MM.1S (cell line): Measurements from ENCODE around the gene DIPK1C.

ENCODE experiments used
- DNase-seq: peaks from one replicate; pipeline ENCODE4 v3.0.0-alpha.2; 2015
- H2AFZ ChIP-seq: fragments of 300-600 bp; sonication (generic); 2 replicates; pipeline ENCODE4 v1.6.0; 2016; ENCODE audit warnings: antibody characterized with exemption, low read length
- H3F3A ChIP-seq: fragments of 300-600 bp; sonication (generic); 2 replicates; pipeline ENCODE4 v1.6.1; 2016; ENCODE audit warnings: mild to moderate bottlenecking, antibody characterized with exemption, low read length, moderate library complexity, mixed read lengths; ENCODE audit not compliant: insufficient read depth
- H3K27ac ChIP-seq: fragments of 300-600 bp; sonication (generic); 2 replicates; pipeline ENCODE4 v1.5.1; 2016; ENCODE audit warnings: mild to moderate bottlenecking, low read length
- H3K27me3 ChIP-seq: fragments of 300-600 bp; sonication (generic); replicated peaks from 2 replicates; pipeline ENCODE4 v1.6.0; 2016; ENCODE audit warnings: low read length; ENCODE audit not compliant: insufficient read depth
- H3K36me3 ChIP-seq: fragments of 300-600 bp; sonication (generic); replicated peaks from 2 replicates; pipeline ENCODE4 v1.6.1; 2016; ENCODE audit warnings: mild to moderate bottlenecking, low read length, mixed read lengths; ENCODE audit not compliant: insufficient read depth
- H3K4me1 ChIP-seq: fragments of 300-600 bp; sonication (generic); 2 replicates; pipeline ENCODE4 v1.6.1; 2016; ENCODE audit warnings: low read length, mixed read lengths
- H3K4me2 ChIP-seq: fragments of 300-600 bp; sonication (generic); 2 replicates; pipeline ENCODE4 v1.6.0; 2016; ENCODE audit warnings: low read depth, low read length
- H3K4me3 ChIP-seq: fragments of 300-600 bp; sonication (generic); 2 replicates; pipeline ENCODE4 v1.5.1; 2016; ENCODE audit warnings: low read length, mixed read lengths
- H3K79me2 ChIP-seq: fragments of 300-600 bp; sonication (generic); 2 replicates; pipeline ENCODE4 v1.6.1; 2016; ENCODE audit warnings: mixed run types, low read length, mixed read lengths
- H3K9ac ChIP-seq: fragments of 300-600 bp; sonication (generic); 2 replicates; pipeline ENCODE4 v1.6.1; 2016; ENCODE audit warnings: low read length, mixed read lengths
- H3K9me2 ChIP-seq: fragments of 300-600 bp; sonication (generic); replicated peaks from 2 replicates; pipeline ENCODE4 v1.6.1; 2016; ENCODE audit warnings: mild to moderate bottlenecking, low read length, mixed read lengths; ENCODE audit not compliant: insufficient read depth
- H3K9me3 ChIP-seq: fragments of 300-600 bp; sonication (generic); replicated peaks from 2 replicates; pipeline ENCODE4 v1.6.1; 2016; ENCODE audit warnings: mild to moderate bottlenecking, low read length, mixed read lengths; ENCODE audit not compliant: insufficient read depth
- H4K20me1 ChIP-seq: fragments of 300-600 bp; sonication (generic); 2 replicates; pipeline ENCODE4 v1.6.1; 2016; ENCODE audit warnings: mild to moderate bottlenecking, low read length, moderate library complexity, mixed read lengths; ENCODE audit not compliant: insufficient read depth
- EZH2 ChIP-seq: fragments of 300-600 bp; sonication (generic); optimal IDR thresholded peaks from 2 replicates; pipeline ENCODE3; 2017; ENCODE audit warnings: low read depth, mild to moderate bottlenecking, antibody characterized with exemption, low read length, mixed read lengths
- EZH2phosphoT487 ChIP-seq: fragments of 300-600 bp; sonication (generic); IDR thresholded peaks from 2 replicates; pipeline ENCODE4 v1.6.1; 2018; ENCODE audit warnings: antibody characterized with exemption, low read length
- TF ChIP-seq, protein P1 (sequence below): fragments of 300-600 bp; sonication (generic); IDR thresholded peaks from 2 replicates; pipeline ENCODE4 v1.5.1; 2016; ENCODE audit warnings: antibody characterized with exemption, low read length, mixed read lengths

The DIPK1C gene

DNA sequence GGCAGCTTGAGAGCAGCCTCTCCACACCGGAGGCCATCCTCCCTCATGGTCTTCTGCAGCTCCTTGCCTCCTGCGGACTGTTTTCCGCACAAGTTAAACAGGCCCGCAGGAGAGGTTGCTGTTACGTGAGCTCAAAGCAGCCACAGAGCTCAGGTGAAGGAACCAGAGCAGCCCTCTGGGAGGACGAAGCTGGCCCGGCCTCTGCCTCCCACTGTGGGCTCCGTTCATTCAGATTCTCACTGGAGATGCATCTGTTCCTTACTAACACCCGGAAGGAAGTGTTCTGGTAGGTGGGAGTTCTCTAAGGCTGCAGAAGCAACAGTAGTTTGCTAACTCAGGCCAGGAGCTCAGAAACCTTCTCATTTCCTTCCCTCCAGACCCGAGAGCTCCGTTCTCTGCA, 10.9 kb downstream of the DIPK1C start:
- Histone ChIP-seq H3K4me2 (no peak overlapping the region), H3K9ac (no peak overlapping the region), H3K27ac (no peak overlapping the region), H2AFZ (no peak overlapping the region), H3K9me3 (no peaks in the 10 kb centered on the region), H4K20me1 (no peaks in the 10 kb centered on the region), H3K36me3 (no peaks in the 10 kb centered on the region), H3K79me2 (no peaks in the 10 kb centered on the region), H3K4me1 (no peaks in the 10 kb centered on the region), H3K27me3 (no peaks in the 10 kb centered on the region), H3F3A (no peaks in the 10 kb centered on the region), H3K9me2 (no peaks in the 10 kb centered on the region), H3K4me3 (no peak overlapping the region)
- TF ChIP-seq EZH2phosphoT487, result no peak
- TF ChIP-seq, protein P1, sequence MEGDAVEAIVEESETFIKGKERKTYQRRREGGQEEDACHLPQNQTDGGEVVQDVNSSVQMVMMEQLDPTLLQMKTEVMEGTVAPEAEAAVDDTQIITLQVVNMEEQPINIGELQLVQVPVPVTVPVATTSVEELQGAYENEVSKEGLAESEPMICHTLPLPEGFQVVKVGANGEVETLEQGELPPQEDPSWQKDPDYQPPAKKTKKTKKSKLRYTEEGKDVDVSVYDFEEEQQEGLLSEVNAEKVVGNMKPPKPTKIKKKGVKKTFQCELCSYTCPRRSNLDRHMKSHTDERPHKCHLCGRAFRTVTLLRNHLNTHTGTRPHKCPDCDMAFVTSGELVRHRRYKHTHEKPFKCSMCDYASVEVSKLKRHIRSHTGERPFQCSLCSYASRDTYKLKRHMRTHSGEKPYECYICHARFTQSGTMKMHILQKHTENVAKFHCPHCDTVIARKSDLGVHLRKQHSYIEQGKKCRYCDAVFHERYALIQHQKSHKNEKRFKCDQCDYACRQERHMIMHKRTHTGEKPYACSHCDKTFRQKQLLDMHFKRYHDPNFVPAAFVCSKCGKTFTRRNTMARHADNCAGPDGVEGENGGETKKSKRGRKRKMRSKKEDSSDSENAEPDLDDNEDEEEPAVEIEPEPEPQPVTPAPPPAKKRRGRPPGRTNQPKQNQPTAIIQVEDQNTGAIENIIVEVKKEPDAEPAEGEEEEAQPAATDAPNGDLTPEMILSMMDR, result no peak
- TF ChIP-seq EZH2, result no peak
- DNase-seq, result no peak

DNA sequence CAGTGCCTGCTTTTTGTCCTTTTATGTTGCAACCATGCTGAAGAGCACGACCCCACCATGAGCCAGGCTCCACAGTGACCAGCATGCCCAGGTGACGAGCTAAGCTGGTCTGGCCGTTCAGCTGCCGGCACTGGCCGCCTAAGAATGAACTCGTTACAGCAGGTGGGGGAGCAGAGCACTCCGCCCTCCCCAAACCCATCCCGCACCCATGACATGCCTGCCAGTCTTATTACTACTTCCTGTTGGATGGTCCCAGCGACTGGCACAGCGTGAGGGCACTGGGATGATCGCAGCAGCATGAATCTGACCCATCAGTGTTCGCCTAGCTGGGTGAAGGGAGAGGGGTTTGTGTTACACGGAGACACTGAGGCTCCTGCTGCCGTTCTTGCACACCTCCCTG, 11.5 kb downstream of the DIPK1C start:
- H3K27me3 ChIP-seq, result no peaks in the 10 kb centered on the region

DNA sequence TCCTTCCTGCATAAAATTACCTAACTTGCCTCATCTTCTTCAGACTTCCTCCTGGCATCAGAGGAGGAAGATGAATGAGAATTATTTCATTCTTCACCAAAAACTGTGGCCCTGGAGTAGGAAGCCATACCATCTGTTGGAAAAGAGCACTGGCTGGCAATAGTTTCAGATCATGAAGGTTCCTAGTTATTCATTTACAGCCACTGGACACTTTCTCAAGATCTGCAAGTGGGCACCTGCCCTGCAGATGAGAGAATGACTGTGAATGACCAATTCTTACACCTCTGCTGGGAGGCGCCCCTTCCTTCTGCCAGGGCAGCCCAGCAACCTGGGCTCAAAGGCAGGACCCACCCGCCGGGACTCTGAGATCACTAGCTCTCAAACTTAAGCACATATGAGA, 13.0 kb downstream of the DIPK1C start:
- H3K4me3 ChIP-seq, result no peak overlapping the region
- no peaks in the 10 kb centered on the region for H3K36me3 ChIP-seq
- H2AFZ ChIP-seq, result no peak overlapping the region
- no peaks in the 10 kb centered on the region for H3F3A ChIP-seq
- DNase-seq, result no peak
- no peaks in the 10 kb centered on the region for H3K9me3 ChIP-seq
- no peaks in the 10 kb centered on the region for H4K20me1 ChIP-seq
- no peak overlapping the region for H3K4me2 ChIP-seq
- no peak for TF ChIP-seq EZH2phosphoT487
- TF ChIP-seq EZH2, result no peak
- H3K27ac ChIP-seq, result no peak overlapping the region
- no peaks in the 10 kb centered on the region for H3K27me3 ChIP-seq
- no peaks in the 10 kb centered on the region for H3K9me2 ChIP-seq
- no peak overlapping the region for H3K9ac ChIP-seq
- no peaks in the 10 kb centered on the region for H3K79me2 ChIP-seq
- no peaks in the 10 kb centered on the region for H3K4me1 ChIP-seq

More for the DNA sequence above, 11.5 kb downstream of the DIPK1C start:
- Histone ChIP-seq H3K36me3 (no peaks in the 10 kb centered on the region), H3K9ac (no peak overlapping the region), H3K4me2 (no peak overlapping the region), H3K4me1 (no peaks in the 10 kb centered on the region), H3K9me3 (no peaks in the 10 kb centered on the region), H4K20me1 (no peaks in the 10 kb centered on the region), H3K4me3 (no peak overlapping the region), H3K9me2 (no peaks in the 10 kb centered on the region), H2AFZ (no peak overlapping the region), H3K27ac (no peak overlapping the region), H3K79me2 (no peaks in the 10 kb centered on the region), H3F3A (no peaks in the 10 kb centered on the region)
- DNase-seq, result no peak
- TF ChIP-seq EZH2phosphoT487, result no peak
- no peak for TF ChIP-seq EZH2
- TF ChIP-seq, protein P1, result no peak

DNA sequence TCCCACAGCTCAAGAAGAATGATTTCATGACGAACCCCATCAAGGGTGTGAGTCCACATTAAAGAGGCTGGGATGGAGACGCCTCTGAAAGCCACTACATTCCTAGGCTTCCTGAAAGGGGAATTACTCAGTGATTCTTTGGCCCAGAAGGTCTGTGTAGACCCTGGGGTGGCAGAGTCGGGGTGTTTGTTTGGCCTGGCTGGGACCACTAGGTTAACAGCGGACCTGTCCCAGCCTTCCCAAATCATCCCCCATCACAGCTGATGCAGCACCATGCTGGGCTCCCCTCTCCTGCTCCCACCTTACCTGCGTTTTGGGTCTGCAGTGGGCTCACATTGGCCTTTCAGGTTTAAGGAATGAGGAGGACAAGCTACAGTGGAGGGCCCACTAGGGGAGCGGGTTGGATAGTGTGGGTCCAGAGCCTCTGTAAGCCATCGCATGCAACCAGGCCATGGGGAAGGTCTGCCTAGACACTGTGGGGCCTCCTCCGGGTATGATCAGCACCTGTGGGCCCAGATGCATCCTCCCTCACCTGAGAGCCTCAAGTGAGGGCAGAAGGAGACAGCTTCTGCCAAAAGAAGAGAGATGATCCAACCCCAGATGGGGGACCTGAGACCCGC, 16.2 kb downstream of the DIPK1C start:
- Histone ChIP-seq H3F3A (no peaks in the 10 kb centered on the region), H3K4me3 (no peak overlapping the region), H4K20me1 (no peaks in the 10 kb centered on the region), H3K4me2 (no peak overlapping the region), H3K27ac (no peak overlapping the region), H3K27me3 (no peaks in the 10 kb centered on the region), H3K36me3 (no peaks in the 10 kb centered on the region), H3K9ac (no peak overlapping the region), H3K79me2 (no peaks in the 10 kb centered on the region), H3K9me2 (no peaks in the 10 kb centered on the region), H3K9me3 (no peaks in the 10 kb centered on the region), H2AFZ (no peak overlapping the region), H3K4me1 (no peaks in the 10 kb centered on the region)
- TF ChIP-seq EZH2phosphoT487 (no peak), EZH2 (no peak)
- TF ChIP-seq, protein P1, result no peak
- DNase-seq, result no peak
